ENCODE data around the gene SLC18A2. TPM values are rescaled to one million over a fixed set of nuclear protein-coding genes. Genes with fewer than 3 reads are reported as not detected.

Gene SLC18A2
- total and polyA plus RNA-seq, 2 donors (not counting 3 experiments of a cell fraction or from before 2014, with no cell fraction given), result not detected

DNA sequence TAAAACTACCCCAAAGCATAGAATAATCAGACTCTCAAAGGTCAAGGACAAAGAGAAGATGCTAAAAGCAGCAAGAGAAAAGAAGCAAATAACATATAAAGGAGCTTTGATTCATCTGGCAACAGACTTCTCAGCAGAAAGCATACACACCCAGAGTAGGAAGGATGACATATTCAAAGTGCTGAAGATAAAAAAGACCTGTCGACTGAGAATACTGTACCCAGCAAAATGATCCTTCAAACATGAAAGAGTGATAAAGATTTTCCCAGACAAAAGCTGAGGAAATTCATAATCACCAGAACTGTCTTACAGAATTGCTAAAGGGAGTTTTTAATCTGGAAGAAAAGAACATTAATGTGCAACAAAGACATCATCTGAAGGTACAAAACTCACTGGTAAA is 28.7 kb upstream of the SLC18A2 start:
- H3K9ac ChIP-seq (replicated peaks; ENCODE audit: extremely low read depth, insufficient read depth, low read length), result no peak overlapping the region
- DNase-seq (ENCODE audit: low read depth, low spot score), result no peak
- CTCF ChIA-PET, result interaction anchor here (1.6 kb wide), 1 partner anchor 108 kb away, joined by 4 read pairs; no protein-coding TSS in a partner anchor
- POLR2A ChIA-PET, result no interaction called here
- no peaks in the 10 kb centered on the region for H3K9me1 ChIP-seq (replicated peaks; ENCODE audit: control insufficient read depth, extremely low read depth, insufficient read depth, low read length)
- intact Hi-C loops (cut with micrococcal nuclease), result no loop called here
- no TSS peak for BruUV-seq (replicated peaks)
- peaks cover 2% of the 10 kb centered on the region in 2 experiments for H3K27me3 ChIP-seq (ENCODE audit: control insufficient read depth in 2 of 2, insufficient read depth in 2 of 2, low read length in 2 of 2)
- dilution Hi-C loops (cut with MboI; ENCODE audit: extremely low pct_ligation_motif_present, low sequenced_read_pairs), result no loop called here
- H4K20me1 ChIP-seq (replicated peaks; ENCODE audit: control insufficient read depth, extremely low read depth, insufficient read depth, low read length), result no peaks in the 10 kb centered on the region
- H3K79me2 ChIP-seq (ENCODE audit: control insufficient read depth, insufficient read depth, low read length), result no peaks in the 10 kb centered on the region
- H3K4me3 ChIP-seq (replicated peaks in 1 of 3; ENCODE audit: insufficient read depth in 1 of 3, low read depth in 1 of 3, low read length in 3 of 3), result no peak overlapping the region
- no peak overlapping the region for H3K4me2 ChIP-seq (ENCODE audit: insufficient read depth, low read length)
- peaks cover 5% of the 10 kb centered on the region for H3K4me1 ChIP-seq (ENCODE audit: control insufficient read depth, extremely low read depth, insufficient read depth, low read length)
- H3K9me3 ChIP-seq (replicated peaks; ENCODE audit: control insufficient read depth, insufficient read depth, low read length), result no peaks in the 10 kb centered on the region
- H3K27ac ChIP-seq (ENCODE audit: insufficient read depth, low read depth, low read length), result no peak overlapping the region
- TF ChIP-seq GATA2 (IDR thresholded peaks at IDR 0.05; ENCODE audit: insufficient read depth, insufficient read length, low read depth, low read length) (no peak), MYC (IDR thresholded peaks at IDR 0.05; ENCODE audit: low read depth, low read length) (no peak), POLR2A (IDR thresholded peaks at IDR 0.05; ENCODE audit: low read depth, low read length) (no peak), EZH2 (IDR thresholded peaks at IDR 0.05; ENCODE audit: borderline replicate concordance, low read depth, low read length, severe bottlenecking) (no peak), FOS (IDR thresholded peaks at IDR 0.05; ENCODE audit: borderline replicate concordance, insufficient read depth, low read length) (no peak), MAX (IDR thresholded peaks at IDR 0.05; ENCODE audit: insufficient read depth, insufficient read length) (no peak), POLR2AphosphoS5 (IDR thresholded peaks at IDR 0.05; ENCODE audit: insufficient read depth, low read depth, low read length) (no peak), JUN (IDR thresholded peaks at IDR 0.05; ENCODE audit: borderline replicate concordance, insufficient read depth, insufficient read length, low read depth) (no peak)
- TF ChIP-seq, protein P1, sequence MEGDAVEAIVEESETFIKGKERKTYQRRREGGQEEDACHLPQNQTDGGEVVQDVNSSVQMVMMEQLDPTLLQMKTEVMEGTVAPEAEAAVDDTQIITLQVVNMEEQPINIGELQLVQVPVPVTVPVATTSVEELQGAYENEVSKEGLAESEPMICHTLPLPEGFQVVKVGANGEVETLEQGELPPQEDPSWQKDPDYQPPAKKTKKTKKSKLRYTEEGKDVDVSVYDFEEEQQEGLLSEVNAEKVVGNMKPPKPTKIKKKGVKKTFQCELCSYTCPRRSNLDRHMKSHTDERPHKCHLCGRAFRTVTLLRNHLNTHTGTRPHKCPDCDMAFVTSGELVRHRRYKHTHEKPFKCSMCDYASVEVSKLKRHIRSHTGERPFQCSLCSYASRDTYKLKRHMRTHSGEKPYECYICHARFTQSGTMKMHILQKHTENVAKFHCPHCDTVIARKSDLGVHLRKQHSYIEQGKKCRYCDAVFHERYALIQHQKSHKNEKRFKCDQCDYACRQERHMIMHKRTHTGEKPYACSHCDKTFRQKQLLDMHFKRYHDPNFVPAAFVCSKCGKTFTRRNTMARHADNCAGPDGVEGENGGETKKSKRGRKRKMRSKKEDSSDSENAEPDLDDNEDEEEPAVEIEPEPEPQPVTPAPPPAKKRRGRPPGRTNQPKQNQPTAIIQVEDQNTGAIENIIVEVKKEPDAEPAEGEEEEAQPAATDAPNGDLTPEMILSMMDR (IDR thresholded peaks at IDR 0.05; ENCODE audit: extremely low read depth in 1 of 2, insufficient read depth in 1 of 2, low read depth in 1 of 2, low read length in 2 of 2), result no peak
- H3K36me3 ChIP-seq (ENCODE audit: control insufficient read depth in 2 of 2, extremely low read depth in 1 of 2, insufficient read depth in 2 of 2, low read length in 2 of 2), result no peaks in the 10 kb centered on the region
- FAIRE-seq, result no peak
- H2AFZ ChIP-seq (ENCODE audit: low read depth, low read length), result no peak overlapping the region

All from endothelial cell of umbilical vein (primary cell).